H9 (cell line): ENCODE results near the gene OR6Q1. TPM values are rescaled to one million over a fixed set of nuclear protein-coding genes. Genes with fewer than 3 reads are reported as not detected.

Experiments
- DNase-seq: peaks from one replicate; pipeline ENCODE4 v3.0.0-alpha.2; 2017
- H2AFZ ChIP-seq: one replicate; pipeline ENCODE4 v1.6.1; 2013; ENCODE audit warnings: mild to moderate bottlenecking, low read length, control low read depth, moderate library complexity
- H2AK5ac ChIP-seq: 2 replicates; pipeline ENCODE4 v1.6.1; 2013; ENCODE audit warnings: low read length, control low read depth, mixed read lengths; ENCODE audit not compliant: insufficient read length
- H2BK120ac ChIP-seq: one replicate; pipeline ENCODE4 v1.6.1; 2013; ENCODE audit warnings: low read depth, mild to moderate bottlenecking, low read length, control low read depth, inconsistent platforms; ENCODE audit not compliant: poor library complexity, severe bottlenecking
- H2BK12ac ChIP-seq: 2 replicates; pipeline ENCODE4 v1.6.1; 2013; ENCODE audit warnings: low read length, control low read depth, mixed read lengths, low read depth; ENCODE audit not compliant: insufficient read length
- H2BK15ac ChIP-seq: 2 replicates; pipeline ENCODE4 v1.6.1; 2013; ENCODE audit warnings: low read depth, low read length, control low read depth
- H2BK20ac ChIP-seq: one replicate; pipeline ENCODE4 v1.6.1; 2013; ENCODE audit warnings: low read depth, mild to moderate bottlenecking, low read length, control low read depth, inconsistent platforms; ENCODE audit not compliant: poor library complexity, severe bottlenecking
- H2BK5ac ChIP-seq: 2 replicates; pipeline ENCODE4 v1.6.1; 2013; ENCODE audit warnings: low read length, control low read depth, mixed read lengths; ENCODE audit not compliant: insufficient read length
- H3K14ac ChIP-seq: 2 replicates; pipeline ENCODE4 v1.6.1; 2013; ENCODE audit warnings: low read length, control low read depth; ENCODE audit not compliant: insufficient read depth
- H3K18ac ChIP-seq: 2 replicates; pipeline ENCODE4 v1.6.1; 2013; ENCODE audit warnings: low read depth, mild to moderate bottlenecking, mixed read lengths, low read length, control low read depth; ENCODE audit not compliant: insufficient read length
- H3K23ac ChIP-seq: 2 replicates; pipeline ENCODE4 v1.6.1; 2013; ENCODE audit warnings: low read length, control low read depth, mixed read lengths, low read depth; ENCODE audit not compliant: insufficient read length
- H3K23me2 ChIP-seq: 2 replicates; pipeline ENCODE4 v1.6.1; 2013; ENCODE audit warnings: low read depth, mild to moderate bottlenecking, mixed read lengths, low read length, control low read depth; ENCODE audit not compliant: insufficient read length, poor library complexity, severe bottlenecking
- H3K27ac ChIP-seq: 2 replicates; pipeline ENCODE4 v1.5.1; 2013; ENCODE audit warnings: low read length, control low read depth, mixed read lengths, low read depth; ENCODE audit not compliant: insufficient read length
- H3K27me3 ChIP-seq: 2 replicates; pipeline ENCODE4 v1.6.1; 2013; ENCODE audit warnings: low read length, control low read depth, inconsistent platforms; ENCODE audit not compliant: insufficient read depth
- H3K4ac ChIP-seq: 2 replicates; pipeline ENCODE4 v1.6.1; 2013; ENCODE audit warnings: low read depth, mild to moderate bottlenecking, control low read depth, inconsistent platforms, low read length, moderate library complexity
- H3K4me1 ChIP-seq: 2 replicates; pipeline ENCODE4 v1.6.1; 2013; ENCODE audit warnings: low read length, control low read depth, inconsistent platforms; ENCODE audit not compliant: insufficient read depth
- H3K4me2 ChIP-seq: 2 replicates; pipeline ENCODE4 v1.6.1; 2013; ENCODE audit warnings: low read length, control low read depth, mixed read lengths; ENCODE audit not compliant: insufficient read length, insufficient read depth
- H3K56ac ChIP-seq: 2 replicates; pipeline ENCODE4 v1.6.1; 2013; ENCODE audit warnings: low read depth, mild to moderate bottlenecking, mixed read lengths, low read length, control low read depth; ENCODE audit not compliant: insufficient read length
- H3K79me1 ChIP-seq: 2 replicates; pipeline ENCODE4 v1.6.1; 2013; ENCODE audit warnings: low read depth, mild to moderate bottlenecking, moderate library complexity, low read length, control low read depth, inconsistent platforms; ENCODE audit not compliant: insufficient read depth, poor library complexity, severe bottlenecking
- H3K79me2 ChIP-seq: 2 replicates; pipeline ENCODE4 v1.6.1; 2013; ENCODE audit warnings: low read length, control low read depth, inconsistent platforms; ENCODE audit not compliant: insufficient read depth
- H3K9ac ChIP-seq: 2 replicates; pipeline ENCODE4 v1.6.1; 2013; ENCODE audit warnings: low read length, control low read depth, mixed read lengths; ENCODE audit not compliant: insufficient read length; ENCODE audit errors: extremely low read depth
- H3K9me3 ChIP-seq: one replicate; pipeline ENCODE4 v1.6.1; 2013; ENCODE audit warnings: low read depth, low read length, inconsistent platforms; ENCODE audit not compliant: control insufficient read depth
- H3T11ph ChIP-seq: one replicate; pipeline ENCODE4 v1.6.1; 2013; ENCODE audit warnings: mild to moderate bottlenecking, low read length, control low read depth, inconsistent platforms
- H4K20me1 ChIP-seq: one replicate; pipeline ENCODE4 v1.6.1; 2013; ENCODE audit not compliant: control insufficient read depth, insufficient read length, insufficient read depth
- H4K5ac ChIP-seq: 2 replicates; pipeline ENCODE4 v1.6.1; 2013; ENCODE audit warnings: low read depth, mild to moderate bottlenecking, mixed read lengths, low read length, control low read depth; ENCODE audit not compliant: insufficient read length
- H4K8ac ChIP-seq: replicated peaks from 2 replicates; pipeline ENCODE4 v1.6.1; 2013; ENCODE audit warnings: low read length, control low read depth, mixed read lengths, low read depth; ENCODE audit not compliant: insufficient read length
- H4K91ac ChIP-seq: 2 replicates; pipeline ENCODE4 v1.6.1; 2013; ENCODE audit warnings: low read depth, mild to moderate bottlenecking, moderate library complexity, mixed read lengths, low read length, control low read depth; ENCODE audit not compliant: insufficient read length
- H3K27ac Mint-ChIP-seq, 3 experiments: 2 replicates in 2 of 3; 3 replicates in 1 of 3; pipeline ENCODE4 v1.8.0; 2020 to 2021; ENCODE audit warnings: mixed read lengths in 3 of 3, mild to moderate bottlenecking in 1 of 3, moderate library complexity in 1 of 3
- H3K27me3 Mint-ChIP-seq: 2 replicates; pipeline ENCODE4 v1.8.0; 2021; ENCODE audit warnings: low read depth, mild to moderate bottlenecking, moderate library complexity, mixed read lengths
- H3K36me3 Mint-ChIP-seq, 3 experiments: 2 replicates in 2 of 3; 3 replicates in 1 of 3; pipeline ENCODE4 v1.8.0; 2020 to 2021; ENCODE audit warnings: low read depth in 3 of 3, mixed read lengths in 3 of 3; ENCODE audit not compliant: insufficient read depth in 1 of 3
- H3K4me1 Mint-ChIP-seq, 2 experiments: 2 replicates each; pipeline ENCODE4 v1.8.0; 2020; ENCODE audit warnings: mixed read lengths in 2 of 2
- H3K4me3 Mint-ChIP-seq, 2 experiments: 2 replicates in 1 of 2; 3 replicates in 1 of 2; pipeline ENCODE4 v1.8.0; 2020 to 2021; ENCODE audit warnings: mild to moderate bottlenecking in 2 of 2, mixed read lengths in 2 of 2, moderate library complexity in 1 of 2
- H3K9me3 Mint-ChIP-seq, 2 experiments: 2 replicates in 1 of 2; 3 replicates in 1 of 2; pipeline ENCODE4 v1.8.0; 2020; ENCODE audit warnings: mild to moderate bottlenecking in 2 of 2, mixed read lengths in 2 of 2, moderate library complexity in 1 of 2
- CTCF ChIP-seq: fragments of 200-600 bp; sonication (generic); conservative IDR thresholded peaks from 3 replicates; pipeline ENCODE4 v1.8.0; 2021; ENCODE audit warnings: antibody characterized with exemption, mild to moderate bottlenecking
- total RNA-seq: library from RNA; stranded (reverse); gene quantifications from 2 replicates; pipeline ENCODE4 v1.2.1, GENCODE V29; 2021

The OR6Q1 gene
- total RNA-seq, 1 experiment from 2014 or later: not detected

DNA sequence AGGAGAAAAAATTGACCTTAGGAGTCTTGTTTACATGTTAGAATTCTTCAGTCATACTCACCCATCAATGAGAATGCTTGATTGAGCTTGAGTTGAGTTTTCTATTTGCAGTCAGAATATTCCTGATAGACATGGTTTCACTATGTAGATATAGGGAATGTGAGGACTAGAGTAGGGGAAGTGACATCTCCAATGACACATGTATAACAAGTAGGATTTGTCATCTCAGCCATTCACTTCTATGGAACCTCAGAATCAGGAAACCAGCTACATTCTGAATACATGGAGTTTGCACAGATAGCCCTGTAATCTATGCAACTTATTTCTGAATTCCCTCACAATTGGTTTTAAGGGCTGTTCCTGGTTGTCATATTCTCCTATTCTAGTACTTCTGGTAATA lies 27.2 kb upstream of the OR6Q1 start:
- Mint-ChIP-seq H3K27ac (no peak overlapping the region), H3K27me3 (no peaks in the 10 kb centered on the region; the same call in 1 of the 2 replicates), H3K36me3 (peaks cover 0 to 12% (median 5%) of the 10 kb centered on the region in 3 experiments; a peak in 4 of 7 replicates), H3K4me1 (peaks cover 4 to 10% of the 10 kb centered on the region in 2 experiments), H3K4me3 (no peak overlapping the region), H3K9me3 (peaks cover 9 to 13% of the 10 kb centered on the region in 2 experiments)
- H3T11ph ChIP-seq: no peak overlapping the region
- H3K9me3 ChIP-seq: no peaks in the 10 kb centered on the region
- H2BK20ac ChIP-seq: no peak overlapping the region
- no peak overlapping the region for H3K4me2 ChIP-seq
- no peak overlapping the region for H2AFZ ChIP-seq
- DNase-seq: no peak
- no peaks in the 10 kb centered on the region for H3K79me1 ChIP-seq
- no peaks in the 10 kb centered on the region for H4K20me1 ChIP-seq
- TF ChIP-seq CTCF: no peak
- H2AK5ac ChIP-seq: no peak overlapping the region
- no peak overlapping the region for H4K8ac ChIP-seq
- no peak overlapping the region for H4K5ac ChIP-seq
- no peak overlapping the region for H3K27ac ChIP-seq
- H2BK15ac ChIP-seq: no peak overlapping the region
- no peak overlapping the region for H3K18ac ChIP-seq
- no peaks in the 10 kb centered on the region for H3K27me3 ChIP-seq
- H3K56ac ChIP-seq: no peak overlapping the region
- H3K14ac ChIP-seq: no peak overlapping the region
- no peaks in the 10 kb centered on the region for H3K79me2 ChIP-seq
- no peak overlapping the region for H2BK12ac ChIP-seq
- no peak overlapping the region for H2BK5ac ChIP-seq
- no peak overlapping the region for H2BK120ac ChIP-seq
- H4K91ac ChIP-seq: no peak overlapping the region
- no peak overlapping the region for H3K4ac ChIP-seq
- no peaks in the 10 kb centered on the region for H3K23me2 ChIP-seq
- H3K9ac ChIP-seq: no peak overlapping the region
- H3K23ac ChIP-seq: no peak overlapping the region
- H3K4me1 ChIP-seq: no peaks in the 10 kb centered on the region; the same call in 1 of the 2 replicates
